AG04450 (cell line): Measurements from ENCODE around the gene TLE3. TPM values are rescaled to one million over a fixed set of nuclear protein-coding genes. Genes with fewer than 3 reads are reported as not detected.

Experiments
- CTCF ChIA-PET: fragments of 300-600, 350-600 bp; formaldehyde crosslinking; extraction: SDS; loops from one replicate; lab custom pipeline; 2022; ENCODE audit warnings: antibody characterized with exemption, inconsistent platforms; lab: Charles Lee
- POLR2A ChIA-PET: fragments of 350-600 bp; formaldehyde crosslinking; extraction: SDS; loops from one replicate; lab custom pipeline; 2021; ENCODE audit warnings: antibody characterized with exemption, inconsistent platforms; lab: Yijun Ruan, JAX
- DNase-seq: peaks from one replicate; pipeline ENCODE4 v3.0.0-alpha.2; 2011; ENCODE audit warnings: low read depth, low spot score
- H3K27ac ChIP-seq: one replicate; pipeline ENCODE4 v1.5.1; 2012; ENCODE audit warnings: low read depth, low read length, control low read depth
- H3K27me3 ChIP-seq: one replicate; pipeline ENCODE4 v1.6.0; 2012; ENCODE audit warnings: low read length; ENCODE audit not compliant: control insufficient read depth, insufficient read depth
- H3K4me3 ChIP-seq: 2 replicates; pipeline ENCODE4 v1.5.1; 2011; ENCODE audit warnings: mild to moderate bottlenecking, low read depth, low read length, control low read depth
- H3K9me3 ChIP-seq: 2 replicates; pipeline ENCODE4 v1.5.1; 2012; ENCODE audit warnings: low read length; ENCODE audit not compliant: control insufficient read depth, insufficient read depth
- polyA plus RNA-seq: library from polyadenylated mRNA; depleted of rRNA; stranded (reverse); fragments of >200 nt; gene quantifications from 2 replicates; pipeline ENCODE4 v1.2.3, GENCODE V29; 2011
- TF ChIP-seq, protein P1 (sequence below): IDR thresholded peaks from 2 replicates; pipeline ENCODE4 v1.5.1; 2011; ENCODE audit warnings: low read depth, low read length, control low read depth, inconsistent platforms

Gene TLE3
- polyA plus RNA-seq, 1 experiment: 7.5 TPM

DNA sequence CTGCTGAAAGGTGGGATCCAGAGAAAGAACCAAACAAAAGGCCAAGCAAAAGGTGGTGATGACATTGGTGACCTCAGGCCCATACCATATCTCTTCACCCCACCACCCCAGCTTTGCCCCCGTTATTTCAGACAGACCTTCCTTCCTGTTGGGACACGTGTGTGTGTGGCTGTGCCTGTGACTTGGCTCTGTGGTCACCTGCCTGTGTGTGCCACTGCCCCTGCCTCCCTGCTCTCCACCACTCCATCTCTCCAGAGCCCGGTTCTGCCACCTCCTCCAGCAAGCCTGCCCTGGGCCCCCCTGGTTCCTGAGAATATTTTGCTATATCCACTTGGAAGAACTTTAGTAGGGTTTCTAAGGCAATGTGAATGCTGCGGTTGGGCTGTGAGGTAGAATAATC, 28.6 kb upstream of the TLE3 start:
- Histone ChIP-seq H3K27me3 (peaks cover 47% of the 10 kb centered on the region), H3K9me3 (no peaks in the 10 kb centered on the region), H3K4me3 (no peak overlapping the region), H3K27ac (no peak overlapping the region)
- ChIA-PET CTCF (no interaction called here), POLR2A (no interaction called here)
- DNase-seq: no peak
- TF ChIP-seq, protein P1, sequence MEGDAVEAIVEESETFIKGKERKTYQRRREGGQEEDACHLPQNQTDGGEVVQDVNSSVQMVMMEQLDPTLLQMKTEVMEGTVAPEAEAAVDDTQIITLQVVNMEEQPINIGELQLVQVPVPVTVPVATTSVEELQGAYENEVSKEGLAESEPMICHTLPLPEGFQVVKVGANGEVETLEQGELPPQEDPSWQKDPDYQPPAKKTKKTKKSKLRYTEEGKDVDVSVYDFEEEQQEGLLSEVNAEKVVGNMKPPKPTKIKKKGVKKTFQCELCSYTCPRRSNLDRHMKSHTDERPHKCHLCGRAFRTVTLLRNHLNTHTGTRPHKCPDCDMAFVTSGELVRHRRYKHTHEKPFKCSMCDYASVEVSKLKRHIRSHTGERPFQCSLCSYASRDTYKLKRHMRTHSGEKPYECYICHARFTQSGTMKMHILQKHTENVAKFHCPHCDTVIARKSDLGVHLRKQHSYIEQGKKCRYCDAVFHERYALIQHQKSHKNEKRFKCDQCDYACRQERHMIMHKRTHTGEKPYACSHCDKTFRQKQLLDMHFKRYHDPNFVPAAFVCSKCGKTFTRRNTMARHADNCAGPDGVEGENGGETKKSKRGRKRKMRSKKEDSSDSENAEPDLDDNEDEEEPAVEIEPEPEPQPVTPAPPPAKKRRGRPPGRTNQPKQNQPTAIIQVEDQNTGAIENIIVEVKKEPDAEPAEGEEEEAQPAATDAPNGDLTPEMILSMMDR: no peak

DNA sequence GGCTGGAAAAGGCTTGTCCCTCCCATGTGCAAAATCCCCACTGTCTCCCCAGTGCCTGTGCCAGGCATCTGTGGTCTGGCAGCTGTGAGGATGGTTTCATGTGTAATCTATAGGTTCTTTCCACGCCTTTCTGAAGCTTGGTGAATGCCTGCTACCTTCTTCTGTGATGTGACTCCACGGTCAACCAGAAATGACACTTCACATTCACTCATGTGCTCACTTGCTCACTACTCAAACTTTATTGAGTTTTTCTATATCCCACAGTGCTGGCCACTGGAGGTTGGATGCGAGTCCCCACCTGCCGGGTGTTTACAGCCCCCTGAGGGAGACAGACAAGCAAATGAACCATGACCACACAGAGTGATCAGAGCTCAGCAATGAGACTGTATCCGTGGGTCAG, 27.9 kb upstream of the TLE3 start:
- DNase-seq: no peak
- Histone ChIP-seq H3K27me3 (peaks cover 45% of the 10 kb centered on the region), H3K4me3 (no peak overlapping the region), H3K27ac (no peak overlapping the region), H3K9me3 (no peaks in the 10 kb centered on the region)
- CTCF ChIA-PET: no interaction called here
- POLR2A ChIA-PET: no interaction called here
- TF ChIP-seq, protein P1: no peak

DNA sequence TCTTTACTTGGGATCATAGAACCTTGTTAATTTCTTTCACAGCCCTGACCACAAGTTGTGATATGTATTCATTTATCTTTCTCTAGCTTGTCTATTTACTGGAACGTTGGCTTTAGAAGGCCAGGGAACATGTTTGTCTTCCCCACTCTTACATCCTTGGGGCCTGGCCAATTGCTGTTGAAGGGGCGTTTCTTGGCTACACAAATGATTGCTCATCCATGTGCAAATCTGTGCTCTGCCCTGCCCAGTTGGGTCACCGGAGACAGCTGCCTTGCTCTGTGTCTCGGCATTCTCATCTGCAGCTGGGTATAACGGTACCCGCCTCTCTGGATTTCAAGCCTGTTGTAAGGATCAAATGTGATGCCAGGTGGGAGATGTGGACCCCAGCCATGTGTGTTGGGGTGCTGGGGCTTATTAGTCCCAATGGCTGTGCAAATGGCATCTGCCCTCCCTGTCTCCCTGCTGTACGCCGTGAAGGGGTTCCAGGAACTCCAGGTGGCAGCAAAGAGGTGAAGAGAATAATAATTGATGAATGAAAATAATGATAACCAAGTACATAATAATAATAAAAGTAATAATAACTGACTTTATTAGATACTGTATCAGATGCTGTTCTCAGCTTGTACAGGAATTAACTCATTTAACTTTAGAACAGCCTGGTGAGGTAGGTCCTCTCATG, 24.0 kb upstream of the TLE3 start:
- peak; percentile 45 for DNase-seq
- ChIA-PET POLR2A (interaction anchor here (0.5 kb wide), 1 partner anchor 575 kb away, joined by 7 read pairs; no protein-coding TSS in a partner anchor), CTCF (interaction anchor here (0.6 to 1.2 kb wide), 2 partner anchors 366 to 744 kb away, joined by 3 to 5 read pairs; no protein-coding TSS in a partner anchor)
- Histone ChIP-seq H3K27ac (no peak overlapping the region), H3K4me3 (no peak overlapping the region), H3K9me3 (no peaks in the 10 kb centered on the region), H3K27me3 (peaks cover 35% of the 10 kb centered on the region)
- TF ChIP-seq, protein P1: peak; percentile 12; the same call in 1 of the 2 replicates

DNA sequence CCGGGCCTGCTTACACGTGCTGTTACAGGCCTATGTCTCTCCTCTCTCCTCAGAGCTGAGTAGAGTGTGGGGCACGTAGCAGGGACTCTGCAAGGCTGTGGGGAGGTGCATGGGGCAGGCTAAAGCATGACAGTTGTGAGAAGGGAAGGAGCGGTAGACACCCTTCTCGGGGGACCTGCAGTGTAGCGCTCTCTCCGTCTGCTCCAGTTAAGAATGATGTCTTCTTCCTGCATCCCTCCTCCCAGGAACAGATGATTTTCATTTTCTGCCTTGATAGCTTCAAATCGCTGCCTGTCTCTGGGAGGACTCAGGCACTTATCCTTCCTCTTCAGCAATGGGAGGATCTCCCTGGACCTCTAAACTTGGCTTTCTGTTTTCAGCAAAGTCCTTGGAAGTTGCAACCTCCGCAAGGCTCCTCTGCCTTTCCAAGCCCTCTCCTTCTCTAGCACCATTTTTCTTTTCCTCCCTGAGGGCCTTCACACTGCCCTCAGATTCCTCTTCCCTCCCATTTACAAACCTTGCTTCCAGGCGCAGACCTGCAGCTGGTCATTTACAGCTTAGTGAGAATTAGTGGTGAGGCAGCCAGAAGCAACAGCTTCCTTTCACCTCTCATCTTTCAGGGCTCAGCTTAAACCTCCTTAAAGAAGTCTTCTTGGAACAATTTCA, 23.4 kb upstream of the TLE3 start:
- DNase-seq: no peak
- no peaks in the 10 kb centered on the region for H3K9me3 ChIP-seq
- CTCF ChIA-PET: interaction anchor here (0.6 to 1.2 kb wide), 2 partner anchors 367 to 743 kb away, joined by 3 to 5 read pairs; no protein-coding TSS in a partner anchor
- H3K27ac ChIP-seq: no peak overlapping the region
- peaks cover 35% of the 10 kb centered on the region for H3K27me3 ChIP-seq
- no peak overlapping the region for H3K4me3 ChIP-seq
- TF ChIP-seq, protein P1: no peak
- POLR2A ChIA-PET: no interaction called here
